ENCODE data around the gene RASL11B.

Gene RASL11B

GRCh38 chr4:52911684-52912294 is 49.7 kb downstream of the RASL11B start:
- Histone ChIP-seq H3K79me2 (ENCODE audit: low read length) (no peaks in the 10 kb centered on the region), H2AFZ (ENCODE audit: low read depth, low read length) (no peak overlapping the region), H4K20me1 (ENCODE audit: insufficient read depth, low read length) (no peaks in the 10 kb centered on the region), H3K4me2 (ENCODE audit: low read length) (no peak overlapping the region), H3K9me3 (ENCODE audit: insufficient read depth, low read length) (no peaks in the 10 kb centered on the region), H3K27ac (ENCODE audit: low read length) (no peak overlapping the region), H3K4me1 (ENCODE audit: low read length) (no peaks in the 10 kb centered on the region), H3K27me3 (ENCODE audit: low read depth, low read length) (no peaks in the 10 kb centered on the region), H3K9ac (ENCODE audit: low read length) (no peak overlapping the region), H3K36me3 (replicated peaks; ENCODE audit: low read depth, low read length) (no peaks in the 10 kb centered on the region), H3K4me3 (ENCODE audit: low read length) (no peak overlapping the region)
- TF ChIP-seq, protein P1, sequence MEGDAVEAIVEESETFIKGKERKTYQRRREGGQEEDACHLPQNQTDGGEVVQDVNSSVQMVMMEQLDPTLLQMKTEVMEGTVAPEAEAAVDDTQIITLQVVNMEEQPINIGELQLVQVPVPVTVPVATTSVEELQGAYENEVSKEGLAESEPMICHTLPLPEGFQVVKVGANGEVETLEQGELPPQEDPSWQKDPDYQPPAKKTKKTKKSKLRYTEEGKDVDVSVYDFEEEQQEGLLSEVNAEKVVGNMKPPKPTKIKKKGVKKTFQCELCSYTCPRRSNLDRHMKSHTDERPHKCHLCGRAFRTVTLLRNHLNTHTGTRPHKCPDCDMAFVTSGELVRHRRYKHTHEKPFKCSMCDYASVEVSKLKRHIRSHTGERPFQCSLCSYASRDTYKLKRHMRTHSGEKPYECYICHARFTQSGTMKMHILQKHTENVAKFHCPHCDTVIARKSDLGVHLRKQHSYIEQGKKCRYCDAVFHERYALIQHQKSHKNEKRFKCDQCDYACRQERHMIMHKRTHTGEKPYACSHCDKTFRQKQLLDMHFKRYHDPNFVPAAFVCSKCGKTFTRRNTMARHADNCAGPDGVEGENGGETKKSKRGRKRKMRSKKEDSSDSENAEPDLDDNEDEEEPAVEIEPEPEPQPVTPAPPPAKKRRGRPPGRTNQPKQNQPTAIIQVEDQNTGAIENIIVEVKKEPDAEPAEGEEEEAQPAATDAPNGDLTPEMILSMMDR (IDR thresholded peaks at IDR 0.05; ENCODE audit: low read depth, low read length), result peak; percentile 84
- no peak for TF ChIP-seq EZH2phosphoT487 (IDR thresholded peaks at IDR 0.05; ENCODE audit: low read depth)

- H3K27ac ChIP-seq (ENCODE audit: low read length), result no peak overlapping the region
- no peaks in the 10 kb centered on the region for H3K4me1 ChIP-seq (ENCODE audit: low read length)
These were observed 50.5 kb downstream of the RASL11B start for GRCh38 chr4:52912608-52913007.

GRCh38 chr4:52914051-52914605 is 52.0 kb downstream of the RASL11B start:
- Histone ChIP-seq H3K27me3 (ENCODE audit: low read depth, low read length) (no peaks in the 10 kb centered on the region), H3K4me2 (ENCODE audit: low read length) (no peak overlapping the region), H2AFZ (ENCODE audit: low read depth, low read length) (no peak overlapping the region), H4K20me1 (ENCODE audit: insufficient read depth, low read length) (no peaks in the 10 kb centered on the region), H3K79me2 (ENCODE audit: low read length) (no peaks in the 10 kb centered on the region), H3K36me3 (replicated peaks; ENCODE audit: low read depth, low read length) (no peaks in the 10 kb centered on the region), H3K4me1 (ENCODE audit: low read length) (no peaks in the 10 kb centered on the region), H3K4me3 (ENCODE audit: low read length) (no peak overlapping the region), H3K9ac (ENCODE audit: low read length) (no peak overlapping the region), H3K9me3 (ENCODE audit: insufficient read depth, low read length) (no peaks in the 10 kb centered on the region), H3K27ac (ENCODE audit: low read length) (no peak overlapping the region)
- TF ChIP-seq EZH2phosphoT487 (IDR thresholded peaks at IDR 0.05; ENCODE audit: low read depth), result no peak
- TF ChIP-seq, protein P1 (IDR thresholded peaks at IDR 0.05; ENCODE audit: low read depth, low read length), result no peak

More at GRCh38 chr4:52912608-52913007, 50.5 kb downstream of the RASL11B start:
- Histone ChIP-seq H3K27me3 (ENCODE audit: low read depth, low read length) (no peaks in the 10 kb centered on the region), H3K9ac (ENCODE audit: low read length) (no peak overlapping the region), H3K36me3 (replicated peaks; ENCODE audit: low read depth, low read length) (no peaks in the 10 kb centered on the region), H2AFZ (ENCODE audit: low read depth, low read length) (no peak overlapping the region), H3K9me3 (ENCODE audit: insufficient read depth, low read length) (no peaks in the 10 kb centered on the region), H3K79me2 (ENCODE audit: low read length) (no peaks in the 10 kb centered on the region), H3K4me2 (ENCODE audit: low read length) (no peak overlapping the region), H4K20me1 (ENCODE audit: insufficient read depth, low read length) (no peaks in the 10 kb centered on the region), H3K4me3 (ENCODE audit: low read length) (no peak overlapping the region)
- TF ChIP-seq EZH2phosphoT487 (IDR thresholded peaks at IDR 0.05; ENCODE audit: low read depth), result no peak
- TF ChIP-seq, protein P1 (IDR thresholded peaks at IDR 0.05; ENCODE audit: low read depth, low read length), result no peak

DNA sequence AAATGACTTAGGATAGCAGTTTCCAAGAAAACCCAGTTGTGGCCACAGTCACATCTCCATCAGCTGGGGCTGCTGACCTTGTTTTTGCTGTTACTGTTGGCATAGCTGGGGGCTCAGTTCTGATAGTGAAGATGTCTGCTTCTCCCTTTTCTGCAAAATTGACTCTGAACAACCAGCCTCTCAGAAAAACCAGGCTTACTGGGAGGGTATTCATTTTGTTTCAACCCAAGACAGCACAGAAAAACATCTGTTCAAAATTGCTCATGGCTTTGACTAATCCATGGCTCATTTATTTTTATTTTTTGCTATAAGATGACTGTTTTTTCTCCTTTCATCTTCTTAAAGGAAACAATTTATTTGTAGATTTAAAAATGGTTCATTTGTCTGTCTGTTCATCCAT is 53.1 kb downstream of the RASL11B start:
- no peaks in the 10 kb centered on the region for H4K20me1 ChIP-seq (ENCODE audit: insufficient read depth, low read length)
- no peaks in the 10 kb centered on the region for H3K36me3 ChIP-seq (replicated peaks; ENCODE audit: low read depth, low read length)
- no peak overlapping the region for H3K4me3 ChIP-seq (ENCODE audit: low read length)
- H3K4me1 ChIP-seq (ENCODE audit: low read length), result no peaks in the 10 kb centered on the region
- H3K27me3 ChIP-seq (ENCODE audit: low read depth, low read length), result no peaks in the 10 kb centered on the region
- no peak overlapping the region for H2AFZ ChIP-seq (ENCODE audit: low read depth, low read length)
- no peak overlapping the region for H3K4me2 ChIP-seq (ENCODE audit: low read length)
- H3K27ac ChIP-seq (ENCODE audit: low read length), result no peak overlapping the region
- TF ChIP-seq, protein P1 (IDR thresholded peaks at IDR 0.05; ENCODE audit: low read depth, low read length), result no peak
- no peak for TF ChIP-seq EZH2phosphoT487 (IDR thresholded peaks at IDR 0.05; ENCODE audit: low read depth)
- no peak overlapping the region for H3K9ac ChIP-seq (ENCODE audit: low read length)
- no peaks in the 10 kb centered on the region for H3K79me2 ChIP-seq (ENCODE audit: low read length)
- no peaks in the 10 kb centered on the region for H3K9me3 ChIP-seq (ENCODE audit: insufficient read depth, low read length)

Data from OCI-LY3 (cell line).